Erythroblast (primary cell): ENCODE data around the gene LAPTM5.

Experiments used
- GATA1 ChIP-seq: IDR thresholded peaks from 2 replicates; pipeline ENCODE4 v1.6.1; 2011; ENCODE audit warnings: low read depth, mild to moderate bottlenecking, control low read depth, low read length, moderate library complexity
- POLR2A ChIP-seq: IDR thresholded peaks from 2 replicates; pipeline ENCODE4 v1.6.1; 2011; ENCODE audit warnings: mild to moderate bottlenecking, low read length

DNA sequence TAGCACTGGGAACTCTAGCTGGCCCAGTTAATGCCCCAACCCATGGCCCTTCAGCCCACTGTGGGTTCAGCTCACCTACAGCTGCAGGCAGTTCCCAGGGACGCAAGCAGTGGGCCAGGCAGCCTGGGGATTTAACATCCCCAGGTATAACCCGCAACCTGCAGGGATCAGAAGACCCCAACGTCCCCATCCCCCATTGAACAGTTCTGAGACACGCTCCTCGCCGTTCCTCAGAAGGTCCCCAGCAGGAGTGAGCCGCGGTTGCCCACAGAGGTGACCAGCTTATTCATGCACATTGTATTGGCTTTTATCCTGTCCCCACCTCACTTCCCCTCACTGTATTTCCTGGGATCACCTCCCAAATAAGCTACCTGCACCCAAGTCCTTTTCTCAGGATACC, 29.2 kb downstream of the LAPTM5 start:
- TF ChIP-seq POLR2A (no peak), GATA1 (no peak)
